Activated CD8-positive, alpha-beta T cell treated with anti-CD3 and anti-CD28 coated beads, Interleukin-2, amount 10 ng/mL, durations not matched to agents 7 days and 5 days (primary cell): ENCODE data around the gene KIF1C. TPM values are rescaled to one million over a fixed set of nuclear protein-coding genes. Genes with fewer than 3 reads are reported as not detected.

ENCODE experiments used
- ATAC-seq: fragments of 150-1000 bp; cut with Tn5 transposase; one replicate; pipeline ENCODE4 v1.10.0; 2021; ENCODE audit warnings: moderate library complexity
- CTCF ChIA-PET: fragments of 350-600 bp; sonication (Branson Sonifier 250); formaldehyde crosslinking; loops from one replicate; lab custom pipeline; 2021; ENCODE audit warnings: antibody characterized with exemption; lab: Charles Lee
- POLR2A ChIA-PET: fragments of 350-600 bp; sonication (Branson Sonifier 250); formaldehyde crosslinking; loops from one replicate; lab custom pipeline; 2021; ENCODE audit warnings: antibody characterized with exemption; lab: Charles Lee
- DNase-seq: peaks from one replicate; pipeline ENCODE4 v3.0.0-alpha.2; 2020
- H3K27ac Mint-ChIP-seq: one replicate; pipeline ENCODE4 v1.8.0; 2021; ENCODE audit warnings: mild to moderate bottlenecking, mixed read lengths
- H3K27me3 Mint-ChIP-seq: one replicate; pipeline ENCODE4 v1.8.0; 2021; ENCODE audit warnings: low read depth, mixed read lengths
- H3K36me3 Mint-ChIP-seq: one replicate; pipeline ENCODE4 v1.8.0; 2021; ENCODE audit warnings: low read depth, mixed read lengths
- H3K4me1 Mint-ChIP-seq: one replicate; pipeline ENCODE4 v1.8.0; 2021; ENCODE audit warnings: low read depth, mixed read lengths
- H3K4me3 Mint-ChIP-seq: one replicate; pipeline ENCODE4 v1.8.0; 2021; ENCODE audit warnings: mild to moderate bottlenecking, mixed read lengths
- H3K9me3 Mint-ChIP-seq: one replicate; pipeline ENCODE4 v1.8.0; 2022; ENCODE audit warnings: mixed read lengths; ENCODE audit not compliant: insufficient read depth
- total RNA-seq, 2 experiments: library from RNA; stranded (reverse); gene quantifications; one replicate each; pipeline ENCODE4 v1.2.3, GENCODE V29; 2021

KIF1C gene
- total RNA-seq, 2 experiments from 2014 or later = 43.6 to 45.3 TPM

DNA sequence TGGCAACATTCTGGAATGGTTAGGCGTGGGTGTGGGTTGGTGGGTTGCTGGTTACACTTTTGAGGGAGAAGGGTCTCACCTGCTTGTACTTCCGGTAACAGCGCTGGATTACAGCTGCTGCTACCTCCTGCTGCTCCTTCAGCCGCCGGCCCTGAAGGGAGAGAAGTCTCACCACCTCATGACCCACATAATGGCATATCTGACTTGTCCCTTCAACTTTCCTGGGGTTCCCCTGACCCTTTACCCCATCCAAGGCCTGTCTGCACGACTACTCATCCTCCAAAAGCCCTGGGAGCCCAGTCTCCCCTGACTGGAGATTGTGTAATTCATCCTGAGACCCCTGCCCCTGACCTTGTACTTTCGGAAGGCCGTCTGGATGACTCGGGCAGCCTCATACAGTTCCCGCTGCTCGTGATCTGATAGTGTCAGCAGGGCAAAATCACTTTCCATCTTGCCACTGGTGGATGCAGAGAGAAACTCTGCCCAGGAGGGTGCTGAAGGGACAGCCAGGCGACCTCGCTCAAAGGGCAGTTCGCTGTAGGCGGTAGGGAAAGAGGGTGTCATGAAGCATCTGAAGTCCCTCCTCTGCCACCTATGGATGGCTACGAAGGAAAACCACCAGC lies 28.1 kb upstream of the KIF1C start:
- ATAC-seq (no peak), DNase-seq (peak; percentile 30)
- Mint-ChIP-seq H3K27ac (no peak overlapping the region), H3K27me3 (no peaks in the 10 kb centered on the region), H3K36me3 (peaks cover 47% of the 10 kb centered on the region), H3K9me3 (no peaks in the 10 kb centered on the region), H3K4me1 (peaks cover 34% of the 10 kb centered on the region), H3K4me3 (no peak overlapping the region)
- POLR2A ChIA-PET = interaction anchor here (0.8 to 8.2 kb wide), 3 partner anchors 20 to 60 kb away, joined by 3 to 239 read pairs (median 101); partner anchors contain the start of genes ENO3, PFN1, RNF167 and SLC25A11
- CTCF ChIA-PET = interaction anchor here (0.8 to 3.4 kb wide), 7 partner anchors 11 to 92 kb away, joined by 3 to 30 read pairs (median 5); partner anchors contain the start of genes C17orf107 and CAMTA2

DNA sequence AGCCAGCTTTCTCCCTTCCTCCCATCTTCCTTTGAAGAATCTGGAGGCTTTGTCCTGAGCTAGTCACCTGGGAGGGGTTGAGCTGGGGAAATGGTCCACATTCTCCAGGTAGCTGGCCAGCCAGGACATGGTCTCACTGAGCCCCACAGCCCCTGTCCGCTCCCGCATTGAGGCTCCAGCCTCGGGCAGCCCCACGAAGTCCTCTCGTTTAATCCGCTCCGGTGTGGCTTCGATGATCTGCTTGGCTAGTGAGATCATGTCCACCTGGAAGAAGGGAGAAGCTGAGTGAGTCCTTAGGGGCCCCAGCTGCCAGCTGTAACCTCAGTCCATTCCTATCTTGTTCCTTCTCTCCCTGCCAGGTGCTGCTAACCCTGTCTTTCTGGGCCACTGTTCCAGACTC lies 27.5 kb upstream of the KIF1C start:
- Mint-ChIP-seq H3K27me3 (no peaks in the 10 kb centered on the region), H3K4me1 (peaks cover 32% of the 10 kb centered on the region), H3K27ac (peak overlapping the region; percentile 60), H3K36me3 (peaks cover 44% of the 10 kb centered on the region), H3K4me3 (no peak overlapping the region), H3K9me3 (no peaks in the 10 kb centered on the region)
- DNase-seq = no peak
- ATAC-seq = no peak
- ChIA-PET CTCF (interaction anchor here (0.8 to 3.4 kb wide), 7 partner anchors 10 to 92 kb away, joined by 3 to 30 read pairs (median 5); partner anchors contain the start of gene C17orf107), POLR2A (interaction anchor here (0.8 to 8.2 kb wide), 4 partner anchors 21 to 61 kb away, joined by 3 to 239 read pairs (median 52); partner anchors contain the start of genes ENO3, PFN1, RNF167 and SLC25A11)

DNA sequence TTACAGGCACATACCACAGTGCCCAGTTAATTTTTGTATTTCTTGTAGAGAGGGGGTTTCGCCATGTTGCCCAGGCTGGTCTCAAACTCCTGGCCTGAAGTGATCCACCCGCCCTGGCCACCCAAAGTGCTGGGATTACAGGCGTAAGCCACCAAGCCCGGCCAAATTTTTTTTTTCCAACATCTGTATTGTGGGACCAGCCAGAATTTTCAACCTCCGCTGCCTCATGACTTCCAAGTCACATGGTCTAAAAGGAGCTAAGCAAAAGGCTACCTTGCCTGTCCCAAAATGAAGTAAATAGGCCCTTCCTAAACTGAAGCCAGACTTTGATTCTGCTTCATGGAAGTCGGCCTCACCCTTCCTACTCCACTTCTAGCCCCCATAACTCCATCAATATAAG lies 25.9 kb upstream of the KIF1C start:
- POLR2A ChIA-PET = interaction anchor here (1.5 to 8.2 kb wide), 3 partner anchors 23 to 31 kb away, joined by 3 to 239 read pairs (median 101); partner anchors contain the start of genes ENO3, PFN1, RNF167 and SLC25A11

DNA sequence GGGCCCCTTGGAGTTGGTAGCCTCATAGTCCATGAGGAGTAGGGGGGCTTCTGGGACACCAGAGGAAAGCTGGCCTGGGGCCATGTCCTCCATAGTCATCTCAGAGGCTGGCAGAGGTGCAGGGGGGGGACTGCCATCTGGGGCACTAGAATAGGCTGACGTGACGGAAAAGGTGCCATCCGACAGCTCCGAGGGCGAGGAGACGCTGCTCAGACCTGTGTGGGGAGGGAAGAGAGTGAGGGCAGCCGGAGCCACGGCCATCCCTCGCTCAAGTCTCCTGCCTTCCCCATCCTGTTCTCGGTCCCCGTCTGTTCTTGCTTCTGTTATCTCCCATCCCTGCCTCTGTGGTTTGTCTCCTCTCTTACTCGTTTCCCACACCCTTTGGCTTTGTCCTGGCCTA lies 25.4 kb upstream of the KIF1C start:
- DNase-seq (no peak), ATAC-seq (no peak)
- H3K36me3 Mint-ChIP-seq = peaks cover 43% of the 10 kb centered on the region
- H3K9me3 Mint-ChIP-seq = no peaks in the 10 kb centered on the region
- H3K27ac Mint-ChIP-seq = no peak overlapping the region
- H3K4me3 Mint-ChIP-seq = no peak overlapping the region
- no peaks in the 10 kb centered on the region for H3K27me3 Mint-ChIP-seq
- CTCF ChIA-PET = interaction anchor here (1.9 to 3.4 kb wide), 2 partner anchors 8 to 58 kb away, joined by 5 to 30 read pairs; no protein-coding TSS in a partner anchor
- POLR2A ChIA-PET = interaction anchor here (8.2 kb wide), 1 partner anchor 23 kb away, joined by 239 read pairs; the partner anchor contains the start of genes ENO3 and PFN1
- peaks cover 21% of the 10 kb centered on the region for H3K4me1 Mint-ChIP-seq

More for the DNA sequence above, 25.9 kb upstream of the KIF1C start:
- no peak overlapping the region for H3K27ac Mint-ChIP-seq
- peaks cover 21% of the 10 kb centered on the region for H3K4me1 Mint-ChIP-seq
- CTCF ChIA-PET = interaction anchor here (1.6 to 3.4 kb wide), 3 partner anchors 9 to 62 kb away, joined by 5 to 30 read pairs (median 6); no protein-coding TSS in a partner anchor
- peaks cover 39% of the 10 kb centered on the region for H3K36me3 Mint-ChIP-seq
- H3K9me3 Mint-ChIP-seq = no peaks in the 10 kb centered on the region
- H3K27me3 Mint-ChIP-seq = no peaks in the 10 kb centered on the region
- no peak overlapping the region for H3K4me3 Mint-ChIP-seq
- no peak for DNase-seq
- ATAC-seq = no peak

DNA sequence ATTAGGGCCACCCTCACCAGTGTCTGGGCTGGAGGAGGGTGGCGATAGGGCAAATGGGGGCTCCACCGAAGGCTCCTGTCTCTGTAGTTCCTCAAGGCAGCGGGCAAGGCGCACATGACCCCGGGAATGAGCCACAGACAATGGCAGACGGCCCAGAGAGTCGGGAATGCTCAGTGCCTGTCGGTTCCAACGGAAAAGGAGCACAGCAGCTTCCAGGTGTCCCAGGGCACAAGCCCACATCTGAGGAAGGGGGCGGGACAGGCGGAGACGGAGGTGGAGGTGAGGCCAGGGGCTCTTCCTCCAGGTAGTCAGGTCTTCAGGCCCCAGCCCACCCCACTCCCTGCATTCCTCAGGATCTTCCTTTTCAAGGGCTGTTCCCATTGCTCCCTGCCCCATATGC lies 25.0 kb upstream of the KIF1C start:
- H3K4me1 Mint-ChIP-seq = peaks cover 21% of the 10 kb centered on the region
- H3K27ac Mint-ChIP-seq = no peak overlapping the region
- no peak for DNase-seq
- no peak overlapping the region for H3K4me3 Mint-ChIP-seq
- ChIA-PET POLR2A (interaction anchor here (1.1 to 8.2 kb wide), 2 partner anchors 14 to 24 kb away, joined by 4 to 239 read pairs; partner anchors contain the start of genes ENO3 and PFN1), CTCF (no interaction called here)
- no peak for ATAC-seq
- peaks cover 47% of the 10 kb centered on the region for H3K36me3 Mint-ChIP-seq
- no peaks in the 10 kb centered on the region for H3K27me3 Mint-ChIP-seq
- no peaks in the 10 kb centered on the region for H3K9me3 Mint-ChIP-seq

DNA sequence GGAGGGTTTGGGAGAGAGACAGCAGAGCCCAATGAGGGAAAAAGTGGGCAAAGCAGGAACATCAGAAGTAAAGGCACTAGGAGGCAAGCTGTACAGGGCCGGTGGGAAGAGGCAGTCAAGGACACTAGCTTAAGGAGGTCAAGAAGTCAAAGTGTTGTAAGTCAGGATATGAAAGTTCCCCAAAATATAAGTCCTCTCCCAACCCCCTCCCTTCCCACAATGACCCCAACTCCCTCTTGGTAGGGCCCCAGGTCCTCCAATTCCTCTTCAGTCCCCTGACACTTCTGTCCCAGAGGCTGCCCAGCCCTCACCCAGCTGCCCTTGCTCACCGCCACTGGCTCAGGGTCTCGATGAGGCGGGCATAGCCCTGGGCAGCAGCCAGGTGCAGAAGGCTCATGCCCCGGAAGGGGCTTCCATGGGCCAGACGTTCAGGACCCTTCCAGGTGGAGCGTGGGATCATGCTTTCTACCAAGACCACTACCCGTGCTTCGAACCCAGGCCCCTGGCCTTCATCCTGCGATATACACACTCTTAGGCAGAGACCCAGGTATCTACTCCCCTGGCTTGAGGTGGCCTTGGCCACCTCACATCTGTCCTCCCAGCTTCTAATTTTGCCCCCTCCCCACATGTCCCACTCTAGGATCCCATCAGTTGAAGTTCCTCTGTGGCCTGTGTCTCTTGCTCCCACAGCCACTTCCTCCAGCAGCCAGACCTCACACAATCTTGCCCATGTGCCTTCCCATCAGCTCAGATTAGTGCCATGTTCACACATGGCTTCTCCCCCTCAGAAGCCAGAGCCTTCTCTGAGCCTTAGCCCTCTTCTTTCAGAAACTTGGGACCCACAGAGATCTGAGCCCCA lies 24.3 kb upstream of the KIF1C start:
- peaks cover 21% of the 10 kb centered on the region for H3K4me1 Mint-ChIP-seq
- ATAC-seq (no peak), DNase-seq (no peak)
- H3K4me3 Mint-ChIP-seq = no peak overlapping the region
- no peaks in the 10 kb centered on the region for H3K9me3 Mint-ChIP-seq
- H3K27ac Mint-ChIP-seq = peak overlapping the region; percentile 24
- H3K36me3 Mint-ChIP-seq = peaks cover 54% of the 10 kb centered on the region
- CTCF ChIA-PET = interaction anchor here (0.7 kb wide), 1 partner anchor 33 kb away, joined by 3 read pairs; the partner anchor contains the start of genes RNF167 and SLC25A11
- no peaks in the 10 kb centered on the region for H3K27me3 Mint-ChIP-seq
- POLR2A ChIA-PET = interaction anchor here (0.6 to 1.3 kb wide), 3 partner anchors 8 to 513 kb away, joined by 3 to 4 read pairs (median 4); partner anchors contain the start of genes DERL2 and MIS12

DNA sequence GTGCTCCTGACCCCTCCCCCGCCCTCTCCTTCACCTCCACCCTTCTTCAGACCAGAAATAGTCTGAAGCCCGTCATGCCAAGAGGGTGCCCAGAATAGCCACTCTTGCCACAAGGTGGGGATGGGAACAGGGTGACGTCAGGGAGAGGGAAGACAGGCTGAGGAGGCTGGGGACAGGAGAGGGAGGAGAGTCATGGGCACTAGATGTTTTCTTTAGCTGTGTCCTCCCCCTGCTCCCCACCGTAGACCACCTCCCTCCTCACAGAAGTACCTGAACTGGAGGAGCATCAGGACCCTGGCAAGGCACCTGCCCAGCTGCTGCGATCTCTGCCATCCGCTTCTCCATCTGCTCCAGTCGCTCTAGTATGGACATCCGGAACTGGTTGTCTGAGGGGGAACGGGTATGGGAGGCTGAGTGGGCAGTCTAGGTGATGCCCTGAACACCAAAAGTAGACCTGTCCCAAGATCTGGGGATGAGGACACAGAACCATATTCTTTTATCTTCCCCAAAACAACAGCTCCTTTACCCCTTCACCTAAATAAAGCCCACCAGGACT lies 23.6 kb upstream of the KIF1C start:
- Mint-ChIP-seq H3K4me1 (peaks cover 21% of the 10 kb centered on the region), H3K9me3 (no peaks in the 10 kb centered on the region), H3K4me3 (no peak overlapping the region), H3K36me3 (peaks cover 60% of the 10 kb centered on the region), H3K27ac (peak overlapping the region; percentile 24), H3K27me3 (no peaks in the 10 kb centered on the region)
- ChIA-PET CTCF (interaction anchor here (0.7 to 0.9 kb wide), 2 partner anchors 13 to 34 kb away, joined by 3 read pairs; partner anchors contain the start of genes CAMTA2, RNF167 and SLC25A11), POLR2A (interaction anchor here (0.8 to 1.3 kb wide), 2 partner anchors 9 to 24 kb away, joined by 3 to 4 read pairs; no protein-coding TSS in a partner anchor)
- DNase-seq (no peak), ATAC-seq (no peak)

DNA sequence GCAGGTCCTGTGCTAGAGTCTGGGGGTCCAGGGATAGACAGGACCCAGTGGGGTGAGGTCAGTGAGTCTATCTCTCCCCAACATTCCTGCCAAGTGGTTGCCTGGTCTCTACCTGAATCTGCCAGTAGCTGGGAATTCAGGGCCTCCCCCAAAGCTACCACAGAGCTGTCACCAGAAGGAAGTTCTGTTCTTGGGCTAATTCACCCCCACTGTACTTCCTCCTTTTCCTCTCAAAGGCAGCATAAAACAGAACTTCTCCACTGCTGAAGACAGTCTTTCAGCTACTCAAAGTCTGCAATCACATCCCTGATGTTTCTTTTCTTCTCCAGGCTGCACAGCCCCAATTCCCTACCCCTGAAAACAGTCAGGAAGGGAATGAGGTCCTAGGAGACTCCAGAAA lies 19.0 kb upstream of the KIF1C start:
- ATAC-seq = no peak
- Mint-ChIP-seq H3K4me3 (no peak overlapping the region), H3K36me3 (peaks cover 67% of the 10 kb centered on the region), H3K27ac (no peak overlapping the region), H3K9me3 (no peaks in the 10 kb centered on the region), H3K27me3 (no peaks in the 10 kb centered on the region), H3K4me1 (peaks cover 20% of the 10 kb centered on the region)
- ChIA-PET POLR2A (interaction anchor here (0.7 to 2.5 kb wide), 2 partner anchors 11 to 33 kb away, joined by 3 to 11 read pairs; partner anchors contain the start of gene SPAG7), CTCF (interaction anchor here (0.6 to 4.1 kb wide), 5 partner anchors 9 to 83 kb away, joined by 3 to 23 read pairs (median 6); partner anchors contain the start of gene CAMTA2)
- DNase-seq = no peak

DNA sequence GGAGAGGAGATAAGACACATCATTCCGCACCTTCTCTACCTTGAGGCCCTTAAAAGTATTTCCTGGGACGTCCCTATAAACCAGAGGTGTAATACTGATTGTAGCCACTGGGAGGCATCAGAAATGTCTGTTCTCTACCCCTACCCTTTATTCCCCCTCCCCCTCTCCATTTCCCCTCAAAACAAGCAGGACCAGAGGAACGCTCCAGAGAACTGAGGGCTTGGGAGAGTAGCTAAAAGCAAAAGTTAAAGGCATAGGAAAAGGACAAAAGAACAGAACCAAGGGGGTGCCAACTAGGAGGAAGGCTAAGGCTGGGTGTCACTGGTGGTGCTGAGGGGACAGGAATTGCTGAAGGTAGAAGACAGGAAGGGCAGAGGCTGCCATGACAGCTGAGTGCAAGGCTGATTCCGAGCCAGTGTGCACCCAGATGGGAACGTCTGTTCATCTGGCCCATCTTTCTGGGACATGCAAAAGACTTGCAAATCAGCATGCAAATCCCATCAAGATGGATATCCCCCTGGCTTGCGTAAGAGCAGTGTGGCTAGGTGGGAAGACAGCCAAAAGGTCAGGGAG lies 17.0 kb upstream of the KIF1C start:
- peak overlapping the region; percentile 75 for H3K27ac Mint-ChIP-seq
- peaks cover 59% of the 10 kb centered on the region for H3K36me3 Mint-ChIP-seq
- DNase-seq (peak; percentile 70), ATAC-seq (peak; percentile 70)
- H3K27me3 Mint-ChIP-seq = no peaks in the 10 kb centered on the region
- no peak overlapping the region for H3K4me3 Mint-ChIP-seq
- ChIA-PET CTCF (interaction anchor here (0.6 to 4.1 kb wide), 18 partner anchors 9 to 278 kb away, joined by 3 to 30 read pairs (median 5); partner anchors contain the start of genes CHRNE, RNF167, SLC25A11 and SPAG7), POLR2A (interaction anchor here (0.6 to 2.5 kb wide), 3 partner anchors 13 to 80 kb away, joined by 3 to 11 read pairs (median 3); partner anchors contain the start of gene SPAG7)
- H3K9me3 Mint-ChIP-seq = no peaks in the 10 kb centered on the region
- peaks cover 21% of the 10 kb centered on the region for H3K4me1 Mint-ChIP-seq

DNA sequence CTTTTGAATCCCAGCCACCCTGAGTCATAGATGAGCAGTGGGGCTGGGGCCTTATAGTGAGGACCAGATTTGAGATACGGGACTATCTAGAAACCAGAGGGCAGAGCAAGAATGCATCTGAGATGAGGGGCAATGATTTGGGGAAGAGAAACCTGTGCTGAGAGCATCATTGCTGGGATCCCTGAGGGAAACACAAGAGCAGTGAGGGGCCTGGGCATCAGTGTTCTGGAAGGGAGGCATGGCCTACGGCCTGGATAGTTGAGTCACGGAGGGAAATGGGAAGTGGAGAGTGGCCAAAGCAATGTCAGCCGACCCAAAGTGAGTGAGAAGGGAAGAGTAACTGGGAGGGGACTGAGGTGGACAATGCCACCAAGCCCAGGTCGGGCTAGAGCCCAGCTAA lies 15.4 kb upstream of the KIF1C start:
- Mint-ChIP-seq H3K27me3 (no peaks in the 10 kb centered on the region), H3K4me3 (no peak overlapping the region), H3K9me3 (no peaks in the 10 kb centered on the region), H3K27ac (peak overlapping the region; percentile 0), H3K36me3 (peaks cover 53% of the 10 kb centered on the region), H3K4me1 (peaks cover 32% of the 10 kb centered on the region)
- POLR2A ChIA-PET = no interaction called here
- CTCF ChIA-PET = no interaction called here
- no peak for ATAC-seq
- no peak for DNase-seq
